HG03097 (cell line): ENCODE measurements around the gene SPTB.
"Not testable (repeated sequence)": the region's sequence is repeated elsewhere in the genome, so short reads cannot be mapped to it uniquely, and the experiment has no call there.

Experiments
- ATAC-seq: cut with Tn5 transposase; IDR thresholded peaks from one replicate; pipeline ENCODE4 v1.9.1; 2021; ENCODE audit not compliant: unreplicated experiment, low FRiP score

The SPTB gene

GRCh38 chr14:64825006-64825405 lies 54.7 kb downstream of the SPTB start:
- no peak for ATAC-seq

GRCh38 chr14:64824471-64824870 lies 55.2 kb downstream of the SPTB start:
- no peak for ATAC-seq

GRCh38 chr14:64823305-64823861 lies 56.3 kb downstream of the SPTB start:
- no peak for ATAC-seq

DNA sequence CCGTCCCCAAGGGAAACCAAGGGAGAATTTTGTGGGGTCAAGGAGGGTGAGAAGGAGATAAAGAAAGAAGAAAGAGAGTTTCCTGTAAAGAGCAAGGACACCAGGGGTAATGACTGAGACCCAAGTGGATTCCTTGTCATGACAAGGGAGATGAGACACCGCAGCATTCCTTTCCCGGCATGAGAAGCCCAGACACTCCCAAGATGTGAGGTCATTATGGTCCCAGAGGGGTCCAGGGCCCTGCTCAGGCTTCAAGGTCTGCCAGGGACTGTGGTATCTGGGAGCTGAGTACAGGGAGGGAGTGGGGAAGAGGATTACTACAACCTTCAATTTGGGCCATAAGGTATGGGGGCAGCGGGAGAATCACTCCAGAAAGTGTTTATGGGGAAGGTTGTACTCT lies 58.1 kb downstream of the SPTB start:
- ATAC-seq = no peak

DNA sequence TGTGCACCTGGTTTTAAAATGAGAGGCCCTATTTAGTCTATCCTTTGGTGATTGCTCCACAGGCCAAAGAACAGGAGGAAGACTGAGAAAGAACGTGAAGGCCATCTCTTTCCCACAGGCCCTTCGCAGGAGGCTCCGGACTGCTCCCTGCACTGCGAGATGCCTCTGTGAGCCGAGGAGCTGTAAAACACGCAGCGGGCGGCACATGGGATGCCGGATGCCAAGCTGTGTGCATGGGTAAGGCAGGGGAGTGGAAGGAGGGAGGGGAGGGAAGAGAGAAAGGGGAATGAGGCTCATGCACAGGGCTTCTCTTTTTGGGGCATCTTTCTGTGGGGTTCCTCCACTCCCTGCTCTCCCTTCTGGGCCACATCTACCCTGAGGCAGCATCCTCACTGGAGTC lies 61.6 kb downstream of the SPTB start:
- ATAC-seq = no peak

GRCh38 chr14:64817631-64818030 lies 62.1 kb downstream of the SPTB start:
- ATAC-seq = no peak

- no peak for ATAC-seq
These were observed 63.4 kb downstream of the SPTB start for GRCh38 chr14:64816221-64816783.

GRCh38 chr14:64815257-64815656 lies 64.5 kb downstream of the SPTB start:
- no peak for ATAC-seq

DNA sequence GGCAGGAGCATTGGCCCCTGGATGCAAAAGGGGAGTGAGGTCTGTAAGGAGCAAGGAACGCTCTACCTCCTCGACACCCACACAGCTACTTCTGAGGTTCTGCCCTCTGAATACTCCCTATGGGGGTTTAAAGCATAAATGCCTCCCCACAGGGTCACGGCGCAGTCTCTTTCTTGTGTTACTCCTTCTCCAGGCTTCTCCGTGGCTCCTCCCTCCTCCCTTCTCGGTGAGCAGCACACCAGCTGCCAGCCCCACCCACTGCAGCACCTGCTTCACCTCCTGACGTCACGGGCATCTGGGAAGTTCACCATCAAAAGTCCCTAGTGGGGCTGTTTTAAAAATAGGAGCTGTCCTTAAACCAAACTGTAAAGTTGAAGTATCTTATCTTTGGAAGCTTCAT lies 67.3 kb downstream of the SPTB start:
- no peak for ATAC-seq

DNA sequence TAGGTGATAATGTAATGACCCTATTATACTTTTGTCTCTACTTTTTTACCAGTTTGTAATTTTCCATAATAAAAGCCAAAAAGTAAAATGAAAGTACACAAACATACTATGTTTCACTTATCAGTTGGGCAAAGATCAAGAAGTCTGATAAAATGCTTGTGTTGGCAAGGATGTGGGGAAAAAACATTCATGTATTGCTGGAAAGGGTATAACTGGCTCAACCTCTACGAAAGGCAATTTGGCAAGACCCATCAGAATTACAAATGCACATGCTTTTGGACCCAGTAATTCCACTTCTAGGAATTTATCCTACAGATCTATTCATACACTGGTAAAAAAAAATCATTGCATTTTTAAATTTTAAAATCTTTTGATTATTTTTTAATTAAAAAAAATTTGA lies 68.0 kb downstream of the SPTB start:
- ATAC-seq = no peak

DNA sequence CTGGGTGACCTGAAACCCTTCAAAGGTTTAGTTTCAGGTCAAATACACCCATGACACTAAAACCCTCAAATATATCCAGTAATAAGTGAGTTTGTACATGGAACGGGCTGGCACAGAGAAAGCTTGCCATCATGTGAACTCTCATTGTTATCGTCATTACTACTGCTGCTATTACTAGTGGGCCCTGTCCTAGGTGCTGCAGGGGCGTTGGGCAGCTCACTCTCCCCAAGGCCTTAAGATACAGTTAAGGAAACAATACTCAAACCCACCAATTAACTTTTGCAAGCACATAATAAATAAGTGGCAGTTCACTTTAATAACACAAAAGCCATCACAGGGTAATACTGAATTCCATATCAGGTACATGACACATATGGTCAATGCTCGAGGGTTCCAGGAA lies 71.3 kb downstream of the SPTB start:
- no peak for ATAC-seq

DNA sequence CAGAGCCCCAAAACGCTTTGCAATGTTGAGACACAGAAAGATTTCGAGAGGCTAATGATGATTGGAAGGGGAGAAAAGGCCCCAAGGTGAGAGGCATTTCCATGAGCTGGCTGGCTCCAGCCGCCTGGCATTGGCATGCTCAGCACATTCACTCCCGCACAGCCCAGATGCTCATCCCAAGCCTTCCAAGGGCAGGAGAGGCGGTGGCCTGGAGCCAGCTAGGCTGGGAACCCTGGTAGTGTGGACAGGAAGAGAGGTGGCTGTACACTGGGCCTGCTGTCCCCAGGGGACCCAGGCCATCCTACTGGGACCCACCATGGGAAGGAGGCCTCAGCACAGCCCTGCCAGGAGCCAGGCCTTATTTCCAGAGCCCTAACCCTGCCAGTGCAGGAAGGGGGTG lies 72.2 kb downstream of the SPTB start:
- no peak for ATAC-seq

- ATAC-seq = no peak
These were observed 72.7 kb downstream of the SPTB start for GRCh38 chr14:64806862-64807495.

DNA sequence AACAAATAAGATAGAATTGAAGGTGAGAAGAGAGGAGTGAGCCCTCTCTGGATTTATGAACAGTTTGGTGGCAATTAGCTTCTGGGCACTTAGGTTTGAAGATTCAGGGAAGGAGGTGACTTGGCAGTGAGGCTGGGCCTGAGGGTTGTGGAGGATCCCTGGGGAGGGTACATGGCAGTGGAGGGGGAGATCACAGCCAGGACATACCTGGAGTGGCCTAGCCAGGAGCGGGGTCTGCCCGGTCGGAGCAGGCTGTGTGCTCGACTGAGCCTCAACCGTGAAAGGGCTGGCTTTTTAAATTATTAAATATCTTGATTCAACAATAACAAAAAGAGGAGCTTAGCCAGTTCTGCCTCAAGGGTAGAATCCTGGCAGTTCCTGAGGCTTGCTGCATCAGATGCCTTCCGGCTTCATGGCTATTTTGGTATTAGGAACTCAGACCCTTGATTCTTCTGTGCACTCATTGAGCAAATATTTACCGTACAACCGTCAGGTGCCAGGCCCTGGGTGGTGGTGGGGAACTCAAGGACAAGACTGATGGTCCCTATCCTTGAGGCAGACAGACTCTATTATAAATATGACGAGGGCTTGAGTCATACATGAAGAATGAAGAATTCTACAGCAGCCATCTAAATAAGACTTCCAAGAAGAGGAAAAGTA lies 73.4 kb downstream of the SPTB start:
- ATAC-seq = no peak

GRCh38 chr14:64805646-64806045 lies 74.1 kb downstream of the SPTB start:
- ATAC-seq = not testable (repeated sequence)

- no peak for ATAC-seq
These were observed 74.9 kb downstream of the SPTB start for GRCh38 chr14:64804754-64805260.

- no peak for ATAC-seq
These were observed 77.9 kb downstream of the SPTB start for GRCh38 chr14:64801800-64802199.

GRCh38 chr14:64801046-64801445 lies 78.7 kb downstream of the SPTB start:
- no peak for ATAC-seq

GRCh38 chr14:64800000-64800399 lies 79.7 kb downstream of the SPTB start:
- ATAC-seq = no peak

DNA sequence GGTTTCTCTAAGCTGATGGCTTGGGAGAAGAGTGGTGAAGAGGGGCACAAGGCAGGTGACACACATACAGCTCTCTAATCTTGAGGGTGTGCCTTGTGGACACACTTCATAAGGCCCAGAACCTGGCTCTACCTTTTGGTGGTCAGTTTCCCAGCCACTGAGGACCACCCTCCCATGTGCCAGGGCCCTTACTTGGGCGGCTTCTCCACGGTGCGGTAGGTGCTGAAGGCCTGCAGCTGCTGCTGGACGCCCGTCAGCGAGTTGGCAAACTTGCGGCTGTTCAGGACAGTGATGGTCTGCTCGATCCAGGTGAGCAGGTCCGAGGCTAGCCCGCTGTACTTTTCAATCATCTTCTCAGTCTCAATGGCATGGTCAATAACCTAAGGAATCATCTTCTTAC lies 80.2 kb downstream of the SPTB start:
- ATAC-seq = no peak

DNA sequence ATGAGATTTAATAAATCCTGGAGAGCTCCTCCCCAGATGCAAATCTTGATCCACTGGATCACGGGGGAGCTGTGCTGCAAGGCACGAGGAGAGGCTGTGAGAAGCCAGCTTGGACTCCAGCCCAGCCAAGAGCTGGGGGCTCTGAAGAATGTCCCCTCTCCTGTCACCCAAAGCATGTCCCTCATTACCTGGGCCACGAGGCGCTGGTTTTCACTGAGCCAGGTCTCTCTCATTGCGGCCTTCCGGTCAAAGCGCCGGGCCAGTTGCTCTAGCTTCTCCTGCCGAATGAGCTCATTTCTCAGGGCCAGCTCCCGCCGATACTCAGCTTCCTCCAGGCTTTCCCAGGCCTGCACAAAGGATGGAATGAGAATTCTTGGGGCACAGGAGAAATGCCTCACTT lies 83.3 kb downstream of the SPTB start:
- no peak for ATAC-seq

DNA sequence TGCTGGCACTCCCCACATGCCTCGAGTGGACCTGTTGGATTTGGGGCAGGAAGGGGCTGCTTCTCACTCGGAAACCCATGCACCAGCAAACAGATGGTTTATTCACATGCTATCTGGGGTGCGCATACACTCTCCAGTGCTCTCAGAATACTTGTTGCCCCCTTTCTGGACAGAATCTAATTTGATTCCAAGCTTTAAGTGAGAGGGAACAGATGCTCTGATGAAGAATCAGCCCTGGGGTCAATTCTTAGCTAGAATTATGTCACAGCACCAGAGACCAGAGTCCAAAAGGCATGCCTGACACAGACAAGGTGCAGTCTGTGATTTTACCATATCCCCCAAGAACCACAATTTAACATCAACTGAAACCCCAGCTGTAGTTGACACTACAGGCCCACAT lies 83.8 kb downstream of the SPTB start:
- ATAC-seq = no peak
